A673 (cell line): ENCODE data around the gene GAS7.

Experiments used
- CTCF ChIP-seq: fragments of 300-800, 200-600 bp; sonication (generic); conservative IDR thresholded peaks from 2 replicates; pipeline ENCODE4 v1.5.1; 2017; ENCODE audit warnings: low read depth, mild to moderate bottlenecking, antibody characterized with exemption, low read length, moderate library complexity, mixed read lengths
- EZH2 ChIP-seq: fragments of 200-600 bp; sonication (generic); IDR thresholded peaks from 2 replicates; pipeline ENCODE4 v1.6.1; 2017; ENCODE audit warnings: borderline replicate concordance, low read depth, mild to moderate bottlenecking, mixed read lengths, antibody characterized with exemption, low read length; ENCODE audit not compliant: poor library complexity, severe bottlenecking

DNA sequence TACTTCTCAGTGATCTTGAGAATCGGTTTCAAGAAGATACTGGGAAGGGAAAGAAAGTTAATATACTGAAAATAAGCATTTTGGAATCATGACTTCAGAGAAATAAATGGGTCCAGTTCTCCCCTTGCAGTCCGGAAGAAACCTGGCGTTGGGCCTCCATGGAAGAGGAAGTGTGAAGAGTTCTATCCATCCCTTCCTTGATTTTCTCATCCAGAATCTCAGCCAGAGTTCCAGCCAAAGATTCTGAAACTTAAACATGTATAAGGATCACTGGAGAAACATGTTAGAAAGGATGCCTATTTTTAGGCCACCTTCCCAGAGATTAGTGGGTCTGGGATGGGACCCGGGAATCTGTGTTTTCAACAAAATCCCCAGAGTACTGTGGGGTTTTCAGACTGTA, 8.7 kb upstream of the GAS7 start:
- TF ChIP-seq CTCF (no peak), EZH2 (no peak)
